Natural killer cell (primary cell): ENCODE data around the gene ADAMTS3. TPM values are rescaled to one million over a fixed set of nuclear protein-coding genes. Genes with fewer than 3 reads are reported as not detected.

ENCODE experiments used
- ATAC-seq, 3 donors: fragments of 150-1000 bp in 2 of 3; fragments of 200-7000 bp in 1 of 3; cut with Tn5 transposase; 1 replicate in 1 of 3; 2 replicates in 2 of 3; pipeline ENCODE4 v1.10.0; 2021; ENCODE audit warnings: mild to moderate bottlenecking in 2 of 3, moderate library complexity in 2 of 3
- DNase-seq, 2 donors: peaks; one replicate each; pipeline versions ENCODE4 v3.0.0 to v3.0.0-alpha.2; 2013 to 2021; ENCODE audit warnings: mixed read lengths in 1 of 2
- H3K27ac ChIP-seq: one replicate; pipeline ENCODE4 v1.5.1; 2013; ENCODE audit warnings: mild to moderate bottlenecking, low read length
- H3K27me3 ChIP-seq: one replicate; pipeline ENCODE4 v1.6.1; 2013; ENCODE audit warnings: low read length; ENCODE audit not compliant: control insufficient read depth, insufficient read depth
- H3K36me3 ChIP-seq: one replicate; pipeline ENCODE4 v1.6.1; 2013; ENCODE audit warnings: low read length; ENCODE audit not compliant: control insufficient read depth, insufficient read depth
- H3K4me1 ChIP-seq: one replicate; pipeline ENCODE4 v1.6.1; 2013; ENCODE audit warnings: low read length; ENCODE audit not compliant: control insufficient read depth, insufficient read depth
- H3K4me3 ChIP-seq: one replicate; pipeline ENCODE4 v1.5.1; 2013; ENCODE audit warnings: low read length
- H3K9me3 ChIP-seq: one replicate; pipeline ENCODE4 v1.6.1; 2013; ENCODE audit warnings: low read length; ENCODE audit not compliant: control insufficient read depth, insufficient read depth
- H3K27ac Mint-ChIP-seq, 2 donors: one replicate each; pipeline ENCODE4 v1.8.0; 2022; ENCODE audit warnings: mild to moderate bottlenecking in 2 of 2, mixed read lengths in 2 of 2, moderate library complexity in 1 of 2
- H3K27me3 Mint-ChIP-seq, 2 donors: one replicate each; pipeline ENCODE4 v1.8.0; 2022; ENCODE audit warnings: low read depth in 2 of 2, mixed read lengths in 2 of 2
- H3K36me3 Mint-ChIP-seq: one replicate; pipeline ENCODE4 v1.8.0; 2022; ENCODE audit warnings: mixed read lengths
- H3K4me1 Mint-ChIP-seq, 2 donors: one replicate each; pipeline ENCODE4 v1.8.0; 2022; ENCODE audit warnings: mixed read lengths in 2 of 2
- H3K4me3 Mint-ChIP-seq: one replicate; pipeline ENCODE4 v1.8.0; 2022; ENCODE audit warnings: mild to moderate bottlenecking, moderate library complexity, mixed read lengths
- H3K9me3 Mint-ChIP-seq, 2 donors: one replicate each; pipeline ENCODE4 v1.8.0; 2022; ENCODE audit warnings: mixed read lengths in 2 of 2
- WGBS: methylation state at CpG from one replicate; pipeline ENCODE4 v1.1.7; 2013; ENCODE audit warnings: missing lambda C conversion rate; ENCODE audit not compliant: insufficient coverage; 5-methylcytosine and 5-hydroxymethylcytosine counted together
- intact Hi-C: fragments of 100-400 bp; cut with micrococcal nuclease; formaldehyde crosslinking; loops from one replicate; pipeline ENCODE4 v1.14.2; 2022
- total RNA-seq, 4 donors: library from RNA; stranded (reverse); fragments of 120-200 nt in 1 of 4; gene quantifications; one replicate each; pipeline versions ENCODE4 v1.2.3 to v1.2.4, GENCODE V29; 2013 to 2022
- TF ChIP-seq, protein P1 (sequence below): fragments of 200-600 bp; IDR thresholded peaks from one replicate; pipeline ENCODE4 v1.8.0; 2022; ENCODE audit warnings: antibody characterized with exemption

ADAMTS3 gene
- total RNA-seq, 3 donors from 2014 or later (not counting 1 experiment from before 2014, with no cell fraction given), result 0.30 TPM; not detected in 2

DNA sequence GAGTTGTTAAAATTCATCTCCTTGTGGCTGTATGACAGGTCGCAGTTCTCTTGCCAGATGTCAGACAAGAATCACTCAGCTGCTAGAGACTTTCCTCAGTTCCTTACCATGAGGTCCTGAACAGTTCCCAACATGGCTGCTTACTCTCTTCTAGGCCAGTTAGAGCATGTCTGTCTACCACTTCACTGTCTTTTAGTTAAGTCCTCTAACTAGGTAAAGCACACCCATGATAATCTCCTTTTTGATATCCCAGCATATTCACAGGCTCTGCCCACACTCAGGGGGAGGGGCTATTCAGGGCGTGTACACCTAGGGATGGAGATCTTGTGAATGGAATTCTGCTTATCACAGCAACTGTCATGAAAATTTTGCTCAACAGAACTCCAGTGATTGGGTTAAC lies 190.1 kb downstream of the ADAMTS3 start:
- H3K27ac ChIP-seq, result no peak overlapping the region
- no peaks in the 10 kb centered on the region for H3K4me1 Mint-ChIP-seq
- no peaks in the 10 kb centered on the region for H3K36me3 ChIP-seq
- no peaks in the 10 kb centered on the region for H3K9me3 ChIP-seq
- DNase-seq (no peak), ATAC-seq (no peak)
- peaks cover 0 to 2% of the 10 kb centered on the region in 2 donors for H3K9me3 Mint-ChIP-seq
- H3K27me3 Mint-ChIP-seq, result no peaks in the 10 kb centered on the region
- intact Hi-C loops, result no loop called here
- TF ChIP-seq, protein P1, sequence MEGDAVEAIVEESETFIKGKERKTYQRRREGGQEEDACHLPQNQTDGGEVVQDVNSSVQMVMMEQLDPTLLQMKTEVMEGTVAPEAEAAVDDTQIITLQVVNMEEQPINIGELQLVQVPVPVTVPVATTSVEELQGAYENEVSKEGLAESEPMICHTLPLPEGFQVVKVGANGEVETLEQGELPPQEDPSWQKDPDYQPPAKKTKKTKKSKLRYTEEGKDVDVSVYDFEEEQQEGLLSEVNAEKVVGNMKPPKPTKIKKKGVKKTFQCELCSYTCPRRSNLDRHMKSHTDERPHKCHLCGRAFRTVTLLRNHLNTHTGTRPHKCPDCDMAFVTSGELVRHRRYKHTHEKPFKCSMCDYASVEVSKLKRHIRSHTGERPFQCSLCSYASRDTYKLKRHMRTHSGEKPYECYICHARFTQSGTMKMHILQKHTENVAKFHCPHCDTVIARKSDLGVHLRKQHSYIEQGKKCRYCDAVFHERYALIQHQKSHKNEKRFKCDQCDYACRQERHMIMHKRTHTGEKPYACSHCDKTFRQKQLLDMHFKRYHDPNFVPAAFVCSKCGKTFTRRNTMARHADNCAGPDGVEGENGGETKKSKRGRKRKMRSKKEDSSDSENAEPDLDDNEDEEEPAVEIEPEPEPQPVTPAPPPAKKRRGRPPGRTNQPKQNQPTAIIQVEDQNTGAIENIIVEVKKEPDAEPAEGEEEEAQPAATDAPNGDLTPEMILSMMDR, result no peak
- no peaks in the 10 kb centered on the region for H3K36me3 Mint-ChIP-seq
- 89% methylated on average over 2 of the region's 2 CpGs for WGBS
- H3K4me3 ChIP-seq, result no peak overlapping the region
- no peak overlapping the region for H3K4me3 Mint-ChIP-seq
- no peaks in the 10 kb centered on the region for H3K4me1 ChIP-seq
- no peak overlapping the region for H3K27ac Mint-ChIP-seq
- no peaks in the 10 kb centered on the region for H3K27me3 ChIP-seq

DNA sequence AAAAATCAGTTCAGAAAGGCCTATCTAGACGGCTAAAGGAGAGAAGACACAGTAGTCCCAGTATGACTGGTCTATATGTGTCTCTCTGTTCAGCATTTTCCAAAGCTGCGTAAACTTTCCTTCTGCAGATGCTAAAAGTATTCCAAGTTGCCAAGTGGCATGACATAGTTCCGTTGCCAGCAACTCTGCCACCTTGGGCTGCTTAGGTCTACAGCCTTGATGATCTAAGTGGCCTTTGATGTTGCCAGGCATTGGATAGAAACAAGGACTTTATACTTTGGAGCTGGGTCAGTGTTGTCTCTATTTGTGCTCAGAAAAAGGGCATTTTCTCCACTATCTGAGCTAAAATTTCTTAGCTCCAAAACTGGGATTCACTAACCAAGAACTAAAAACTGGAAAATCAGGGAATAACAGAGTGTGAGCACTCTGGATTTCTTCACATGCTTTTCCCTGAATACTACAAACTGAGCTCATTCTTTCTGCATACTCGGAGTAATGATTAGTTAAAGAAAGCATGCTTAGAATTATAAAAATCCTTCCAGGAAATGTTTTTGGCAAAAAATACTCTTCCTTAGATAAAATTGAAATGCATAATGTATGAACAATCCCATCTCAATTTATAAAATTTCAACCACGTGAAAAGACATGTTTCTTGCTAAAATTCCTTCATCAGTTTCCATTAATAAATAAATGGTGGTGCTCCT lies 191.4 kb downstream of the ADAMTS3 start:
- Mint-ChIP-seq H3K9me3 (peaks cover 0 to 2% of the 10 kb centered on the region in 2 donors), H3K4me3 (no peak overlapping the region), H3K4me1 (no peaks in the 10 kb centered on the region), H3K36me3 (no peaks in the 10 kb centered on the region), H3K27ac (no peak overlapping the region), H3K27me3 (no peaks in the 10 kb centered on the region)
- ATAC-seq (no peak), DNase-seq (no peak)
- no peak overlapping the region for H3K4me3 ChIP-seq
- no peaks in the 10 kb centered on the region for H3K9me3 ChIP-seq
- H3K27ac ChIP-seq, result no peak overlapping the region
- H3K27me3 ChIP-seq, result no peaks in the 10 kb centered on the region
- intact Hi-C loops, result no loop called here
- TF ChIP-seq, protein P1, result no peak
- 82% methylated on average over 3 of the region's 5 CpGs for WGBS
- no peaks in the 10 kb centered on the region for H3K36me3 ChIP-seq
- no peaks in the 10 kb centered on the region for H3K4me1 ChIP-seq

DNA sequence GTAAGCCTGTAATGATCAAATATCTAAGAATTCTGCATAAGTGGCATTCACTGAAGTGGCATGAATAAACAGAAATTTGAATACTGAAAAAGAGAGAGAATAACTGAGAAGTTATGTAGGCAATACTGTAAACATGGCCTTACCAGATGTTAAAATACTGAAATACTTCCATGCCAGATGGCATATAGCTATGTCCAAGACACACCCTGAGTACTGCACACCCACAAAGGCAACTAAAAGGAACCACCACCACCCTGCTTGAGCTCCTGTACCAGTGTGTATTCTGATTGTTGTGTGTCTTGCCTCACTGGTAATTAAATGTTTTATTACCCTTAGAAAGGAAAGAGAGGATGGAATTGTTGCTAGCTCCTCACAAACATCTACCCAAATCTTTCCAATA lies 192.1 kb downstream of the ADAMTS3 start:
- H3K27ac Mint-ChIP-seq, result no peak overlapping the region
- no peak for ATAC-seq
- TF ChIP-seq, protein P1, result no peak
- intact Hi-C loops, result no loop called here
- DNase-seq, result no peak
- Histone ChIP-seq H3K4me1 (no peaks in the 10 kb centered on the region), H3K4me3 (no peak overlapping the region), H3K36me3 (no peaks in the 10 kb centered on the region), H3K9me3 (no peaks in the 10 kb centered on the region), H3K27ac (no peak overlapping the region), H3K27me3 (no peaks in the 10 kb centered on the region)
- H3K4me3 Mint-ChIP-seq, result no peak overlapping the region
- H3K9me3 Mint-ChIP-seq, result peaks cover 0 to 2% of the 10 kb centered on the region in 2 donors
- H3K36me3 Mint-ChIP-seq, result no peaks in the 10 kb centered on the region
- no peaks in the 10 kb centered on the region for H3K27me3 Mint-ChIP-seq
- H3K4me1 Mint-ChIP-seq, result no peaks in the 10 kb centered on the region
